HL-60 (cell line): ENCODE data around the gene MSGN1.

Source experiments
- DNase-seq, 2 experiments: peaks; one replicate each; pipeline ENCODE4 v3.0.0-alpha.2; 2010 to 2020; ENCODE audit warnings: low read depth in 1 of 2, low spot score in 1 of 2
- H3K27ac ChIP-seq: fragments of 250-450 bp; sonication (Bioruptor Pico); replicated peaks from 2 replicates; pipeline ENCODE4 v1.5.1; 2020; ENCODE audit warnings: mild to moderate bottlenecking, moderate library complexity
- H3K27me3 ChIP-seq: fragments of 250-450 bp; sonication (Bioruptor Pico); 2 replicates; pipeline ENCODE4 v1.5.1; 2021; ENCODE audit warnings: mild to moderate bottlenecking, moderate library complexity; ENCODE audit not compliant: insufficient read depth, poor library complexity, severe bottlenecking
- H3K4me3 ChIP-seq: replicated peaks from 2 replicates; pipeline ENCODE4 v1.5.1; 2011; ENCODE audit warnings: mild to moderate bottlenecking, control low read depth, low read length; ENCODE audit not compliant: insufficient read depth
- GABPA ChIP-seq: IDR thresholded peaks from 2 replicates; pipeline ENCODE4 v1.6.1; 2012; ENCODE audit warnings: low read depth
- POLR2AphosphoS5 ChIP-seq: IDR thresholded peaks from 2 replicates; pipeline ENCODE4 v1.6.1; 2012; ENCODE audit warnings: low read depth
- REST ChIP-seq: IDR thresholded peaks from 2 replicates; pipeline ENCODE4 v1.6.1; 2012; ENCODE audit warnings: low read depth; ENCODE audit not compliant: insufficient replicate concordance
- SPI1 ChIP-seq: IDR thresholded peaks from 2 replicates; pipeline ENCODE4 v1.6.1; 2012; ENCODE audit warnings: low read depth, mild to moderate bottlenecking, borderline replicate concordance
- TF ChIP-seq, protein P1 (sequence below): IDR thresholded peaks from one replicate; pipeline ENCODE4 v1.5.1; 2011; ENCODE audit warnings: low read length, control low read depth, inconsistent platforms; ENCODE audit not compliant: insufficient read depth

Gene MSGN1

DNA sequence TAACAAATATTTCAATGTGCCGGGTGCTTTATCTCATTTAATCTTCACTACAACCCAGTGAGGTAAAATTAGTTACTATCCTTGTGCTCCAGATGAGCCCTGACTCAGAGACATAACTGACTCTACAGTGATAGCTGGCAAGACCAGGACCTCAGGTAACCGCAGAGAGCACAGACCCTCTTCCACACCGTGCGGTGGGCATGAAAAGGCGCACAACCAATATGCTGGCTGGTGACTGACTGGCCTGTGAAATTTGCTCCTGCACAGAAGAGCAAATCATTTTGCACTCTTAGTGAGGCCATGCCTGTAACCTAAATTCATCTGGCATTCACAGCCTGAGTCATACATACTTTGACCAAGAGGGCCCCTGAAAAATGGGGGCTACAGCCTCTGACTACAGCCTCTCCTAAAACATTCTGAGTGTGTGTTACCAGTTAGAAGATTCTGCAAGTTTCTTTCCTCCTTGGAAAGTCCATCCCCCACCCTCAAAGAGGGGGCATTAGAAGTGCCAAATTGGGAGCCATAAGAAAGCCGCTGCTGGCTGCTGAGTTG, 22.4 kb upstream of the MSGN1 start:
- no peak for TF ChIP-seq REST
- no peak for TF ChIP-seq POLR2AphosphoS5
- TF ChIP-seq, protein P1, sequence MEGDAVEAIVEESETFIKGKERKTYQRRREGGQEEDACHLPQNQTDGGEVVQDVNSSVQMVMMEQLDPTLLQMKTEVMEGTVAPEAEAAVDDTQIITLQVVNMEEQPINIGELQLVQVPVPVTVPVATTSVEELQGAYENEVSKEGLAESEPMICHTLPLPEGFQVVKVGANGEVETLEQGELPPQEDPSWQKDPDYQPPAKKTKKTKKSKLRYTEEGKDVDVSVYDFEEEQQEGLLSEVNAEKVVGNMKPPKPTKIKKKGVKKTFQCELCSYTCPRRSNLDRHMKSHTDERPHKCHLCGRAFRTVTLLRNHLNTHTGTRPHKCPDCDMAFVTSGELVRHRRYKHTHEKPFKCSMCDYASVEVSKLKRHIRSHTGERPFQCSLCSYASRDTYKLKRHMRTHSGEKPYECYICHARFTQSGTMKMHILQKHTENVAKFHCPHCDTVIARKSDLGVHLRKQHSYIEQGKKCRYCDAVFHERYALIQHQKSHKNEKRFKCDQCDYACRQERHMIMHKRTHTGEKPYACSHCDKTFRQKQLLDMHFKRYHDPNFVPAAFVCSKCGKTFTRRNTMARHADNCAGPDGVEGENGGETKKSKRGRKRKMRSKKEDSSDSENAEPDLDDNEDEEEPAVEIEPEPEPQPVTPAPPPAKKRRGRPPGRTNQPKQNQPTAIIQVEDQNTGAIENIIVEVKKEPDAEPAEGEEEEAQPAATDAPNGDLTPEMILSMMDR = no peak
- no peak for TF ChIP-seq SPI1
- TF ChIP-seq GABPA = no peak
- no peak for DNase-seq
- Histone ChIP-seq H3K4me3 (no peak overlapping the region), H3K27me3 (peaks cover 12% of the 10 kb centered on the region), H3K27ac (no peak overlapping the region)

GRCh38 chr2:17795309-17795708, 21.0 kb upstream of the MSGN1 start:
- TF ChIP-seq POLR2AphosphoS5 (no peak), REST (no peak), SPI1 (no peak), GABPA (no peak)
- TF ChIP-seq, protein P1 = no peak
- H3K27ac ChIP-seq = no peak overlapping the region
- DNase-seq = no peak
- H3K27me3 ChIP-seq = peaks cover 12% of the 10 kb centered on the region
- H3K4me3 ChIP-seq = no peak overlapping the region

- Histone ChIP-seq H3K27me3 (no peaks in the 10 kb centered on the region), H3K4me3 (no peak overlapping the region), H3K27ac (no peak overlapping the region)
- DNase-seq = no peak
- no peak for TF ChIP-seq POLR2AphosphoS5
- no peak for TF ChIP-seq SPI1
- no peak for TF ChIP-seq GABPA
- no peak for TF ChIP-seq REST
- TF ChIP-seq, protein P1 = no peak
These were observed 17.9 kb upstream of the MSGN1 start for GRCh38 chr2:17798338-17798737.
